BLaER1 (cell line): ENCODE results near the gene SMARCC1.
A peak's percentile ranks its signal among the peaks of the same experiment; 100 is the strongest.

Experiments
- H3K27ac ChIP-seq: shearing (Covaris generic); formaldehyde crosslinking; 2 replicates; pipeline ENCODE4 v1.8.1; 2022
- H3K27me3 ChIP-seq: shearing (Covaris generic); formaldehyde crosslinking; 2 replicates; pipeline ENCODE4 v1.8.1; 2022
- H3K36me3 ChIP-seq: shearing (Covaris generic); formaldehyde crosslinking; 2 replicates; pipeline ENCODE4 v1.8.1; 2022
- H3K4me1 ChIP-seq: shearing (Covaris generic); formaldehyde crosslinking; 2 replicates; pipeline ENCODE4 v1.8.1; 2022
- H3K4me2 ChIP-seq: shearing (Covaris generic); formaldehyde crosslinking; 2 replicates; pipeline ENCODE4 v1.8.1; 2022
- H3K4me3 ChIP-seq: shearing (Covaris generic); formaldehyde crosslinking; 2 replicates; pipeline ENCODE4 v1.8.1; 2022
- H3K9ac ChIP-seq: shearing (Covaris generic); formaldehyde crosslinking; 2 replicates; pipeline ENCODE4 v1.8.1; 2022
- H3K9me3 ChIP-seq: shearing (Covaris generic); formaldehyde crosslinking; 2 replicates; pipeline ENCODE4 v1.8.1; 2022
- H4K20me1 ChIP-seq: shearing (Covaris generic); formaldehyde crosslinking; 2 replicates; pipeline ENCODE4 v1.8.1; 2022
- Cebpa-rat ChIP-seq: shearing (Covaris generic); IDR thresholded peaks from 2 replicates; pipeline ENCODE4 v1.8.1; 2022

SMARCC1 gene

DNA sequence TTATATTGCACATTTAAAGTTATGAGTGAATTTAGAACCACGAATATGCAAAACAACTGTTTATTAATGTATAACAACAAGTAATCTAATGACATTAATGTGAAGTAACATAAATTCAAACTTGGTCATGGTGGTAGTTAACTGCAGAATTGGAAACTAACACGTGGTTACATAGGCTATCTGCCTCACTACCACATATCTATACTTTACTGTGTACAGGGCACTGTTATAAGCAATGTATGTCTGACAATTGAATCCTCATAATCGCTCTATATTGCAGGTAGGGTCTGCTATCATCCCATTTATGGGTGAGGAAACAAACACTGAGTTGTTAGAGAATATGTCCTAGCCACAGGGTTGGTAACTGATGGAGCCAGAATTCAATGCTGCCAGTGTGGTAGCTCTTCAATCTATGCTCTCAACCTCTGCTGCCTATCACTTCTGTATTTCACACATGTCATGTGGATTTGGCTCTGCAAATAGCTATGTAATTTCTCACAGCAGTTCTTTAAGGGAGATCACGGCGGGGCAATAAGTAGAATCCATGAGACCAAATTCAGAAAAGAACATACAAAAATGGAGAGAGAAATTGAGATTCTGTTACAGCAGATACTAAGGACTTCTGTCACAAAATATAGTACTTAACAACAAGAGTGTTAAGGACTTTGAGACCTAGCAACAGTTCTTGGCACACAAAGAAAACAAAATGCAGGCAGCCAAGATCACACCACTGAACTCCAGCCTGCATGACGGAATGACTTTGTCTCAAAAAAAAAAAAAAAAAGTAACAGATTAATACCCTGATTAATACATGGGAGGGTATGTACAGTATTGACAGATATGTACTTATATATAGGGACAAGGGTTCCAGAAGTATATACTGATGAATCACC, 103.0 kb downstream of the SMARCC1 start:
- no peak for TF ChIP-seq Cebpa-rat
- Histone ChIP-seq H3K4me1 (no peaks in the 10 kb centered on the region), H3K36me3 (peaks cover 96% of the 10 kb centered on the region), H3K4me2 (no peak overlapping the region), H3K9me3 (no peaks in the 10 kb centered on the region), H3K27ac (no peak overlapping the region), H4K20me1 (peaks cover 69% of the 10 kb centered on the region), H3K4me3 (no peak overlapping the region), H3K9ac (no peak overlapping the region), H3K27me3 (no peaks in the 10 kb centered on the region)

DNA sequence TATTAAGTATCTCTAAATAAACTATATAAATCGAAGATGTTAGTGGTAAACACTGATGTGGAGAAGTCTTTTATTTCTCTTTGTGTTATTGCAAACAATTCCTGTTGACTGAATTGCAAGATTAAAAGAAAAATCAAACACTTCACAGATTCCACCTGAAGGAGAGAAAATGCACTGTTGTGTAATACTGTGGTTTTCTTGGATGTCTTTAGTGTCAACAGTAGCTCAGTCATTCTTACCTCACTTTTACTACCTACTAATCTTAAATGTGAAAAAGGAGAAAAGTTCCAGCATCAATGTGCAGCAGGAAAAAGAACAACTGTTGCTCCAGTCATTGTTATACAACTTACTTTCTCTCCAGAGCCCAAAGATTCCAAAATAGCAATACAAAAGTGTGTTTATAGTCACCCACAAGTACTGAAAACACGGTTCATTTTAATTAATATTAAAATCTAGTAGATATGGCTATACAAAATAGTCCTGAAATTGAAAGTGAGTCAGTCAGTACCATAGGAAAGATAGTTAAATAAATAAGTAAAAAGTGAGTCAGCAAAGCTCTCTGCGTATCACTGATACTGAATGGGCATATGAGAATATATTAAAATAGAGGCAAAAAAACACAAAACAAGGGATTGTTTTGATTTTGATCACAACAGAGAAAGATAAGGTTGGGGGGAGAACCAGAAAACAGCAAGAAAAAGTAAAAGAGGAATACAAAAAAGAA, 112.5 kb downstream of the SMARCC1 start:
- no peak for TF ChIP-seq Cebpa-rat
- no peaks in the 10 kb centered on the region for H3K27me3 ChIP-seq
- no peak overlapping the region for H3K27ac ChIP-seq
- no peak overlapping the region for H3K9ac ChIP-seq
- peaks cover 80% of the 10 kb centered on the region for H3K36me3 ChIP-seq
- H3K9me3 ChIP-seq = peaks cover 4% of the 10 kb centered on the region; the same call in 1 of the 2 replicates
- no peak overlapping the region for H3K4me2 ChIP-seq
- peaks cover 53% of the 10 kb centered on the region for H4K20me1 ChIP-seq
- H3K4me3 ChIP-seq = no peak overlapping the region
- H3K4me1 ChIP-seq = peaks cover 50% of the 10 kb centered on the region

DNA sequence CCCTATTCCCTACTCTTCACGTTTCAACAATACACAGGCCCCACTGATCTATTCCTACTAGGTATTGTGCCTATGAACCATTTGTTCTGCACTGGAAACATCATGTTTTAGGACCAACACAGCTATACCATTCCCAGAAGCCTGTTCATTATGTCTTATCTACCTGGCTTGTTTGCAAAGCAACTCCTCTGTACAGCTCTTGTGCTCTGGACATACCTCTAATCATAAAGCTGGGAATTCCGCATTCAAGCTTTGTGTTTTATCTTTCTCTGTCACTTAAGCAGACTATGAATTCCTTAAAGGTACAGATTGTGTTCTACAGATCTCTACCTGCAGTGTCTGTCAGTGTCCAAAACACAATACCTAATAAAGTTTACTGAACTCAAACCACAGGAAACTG, 115.6 kb downstream of the SMARCC1 start:
- H3K36me3 ChIP-seq = peaks cover 89% of the 10 kb centered on the region
- TF ChIP-seq Cebpa-rat = no peak
- H3K9me3 ChIP-seq = no peaks in the 10 kb centered on the region

DNA sequence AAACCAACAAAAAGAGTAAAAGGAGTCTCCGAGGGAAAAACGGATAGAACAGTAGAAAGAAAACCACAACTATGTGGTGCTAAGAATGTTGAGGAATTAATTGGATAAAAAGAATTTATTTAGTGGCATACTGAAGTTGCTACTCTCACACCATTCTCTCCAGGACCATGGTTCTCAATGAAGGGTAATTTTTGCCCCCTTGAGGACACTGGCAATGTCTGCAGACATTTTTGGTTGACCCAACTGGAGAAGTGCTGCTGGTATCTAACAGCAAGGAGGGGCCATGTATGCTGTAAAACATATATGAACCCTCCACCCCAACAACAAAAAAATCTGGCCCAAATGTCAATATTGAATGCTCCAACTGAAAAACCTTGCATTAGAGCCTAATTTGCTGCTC, 117.2 kb downstream of the SMARCC1 start:
- Histone ChIP-seq H3K4me1 (peaks cover 22% of the 10 kb centered on the region), H3K9ac (no peak overlapping the region), H3K27me3 (no peaks in the 10 kb centered on the region), H3K27ac (no peak overlapping the region), H4K20me1 (peaks cover 22% of the 10 kb centered on the region), H3K4me2 (no peak overlapping the region), H3K9me3 (peaks cover 13% of the 10 kb centered on the region), H3K4me3 (no peak overlapping the region), H3K36me3 (peaks cover 93% of the 10 kb centered on the region)
- no peak for TF ChIP-seq Cebpa-rat

More for the DNA sequence above, 115.6 kb downstream of the SMARCC1 start:
- H3K9ac ChIP-seq = no peak overlapping the region
- H3K27me3 ChIP-seq = no peaks in the 10 kb centered on the region
- H3K4me2 ChIP-seq = no peak overlapping the region
- no peak overlapping the region for H3K27ac ChIP-seq
- H3K4me3 ChIP-seq = no peak overlapping the region
- peaks cover 31% of the 10 kb centered on the region for H4K20me1 ChIP-seq
- H3K4me1 ChIP-seq = peaks cover 38% of the 10 kb centered on the region

DNA sequence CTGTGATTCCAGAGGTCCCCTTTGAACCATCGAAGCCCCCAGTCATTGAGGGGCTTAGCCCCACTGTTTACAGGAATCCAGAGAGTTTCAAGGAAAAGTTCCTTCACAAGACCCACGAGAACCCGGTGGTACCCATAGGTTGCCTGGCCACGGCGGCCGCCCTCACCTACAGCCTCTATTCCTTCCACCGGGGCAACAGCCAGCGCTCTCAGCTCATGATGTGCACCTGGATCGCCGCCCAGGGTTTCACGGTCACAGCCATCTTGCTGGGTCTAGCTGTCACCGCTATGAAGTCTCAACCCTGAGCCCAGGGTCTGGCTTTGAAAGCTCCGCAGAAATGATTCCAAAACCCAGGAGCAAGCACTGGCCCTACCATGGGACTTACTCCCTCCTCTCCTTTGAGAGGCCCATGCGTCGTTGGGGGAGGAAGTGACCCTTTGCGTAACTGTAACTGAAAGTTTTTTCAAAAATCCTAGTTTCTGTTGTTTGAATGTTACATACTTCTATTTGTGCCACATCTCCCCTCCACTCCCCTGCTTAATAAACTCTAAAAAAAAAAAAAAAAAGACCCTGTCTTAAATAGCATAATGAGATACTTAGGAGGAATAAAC, 118.0 kb downstream of the SMARCC1 start:
- Histone ChIP-seq H3K9me3 (peaks cover 21% of the 10 kb centered on the region), H3K36me3 (peaks cover 93% of the 10 kb centered on the region), H3K4me1 (peaks cover 19% of the 10 kb centered on the region), H3K27ac (peak overlapping the region; percentile 39), H3K9ac (no peak overlapping the region), H3K27me3 (no peaks in the 10 kb centered on the region), H3K4me2 (peak overlapping the region; percentile 25), H3K4me3 (no peak overlapping the region), H4K20me1 (peaks cover 15% of the 10 kb centered on the region; the same call in 1 of the 2 replicates)
- TF ChIP-seq Cebpa-rat = no peak

DNA sequence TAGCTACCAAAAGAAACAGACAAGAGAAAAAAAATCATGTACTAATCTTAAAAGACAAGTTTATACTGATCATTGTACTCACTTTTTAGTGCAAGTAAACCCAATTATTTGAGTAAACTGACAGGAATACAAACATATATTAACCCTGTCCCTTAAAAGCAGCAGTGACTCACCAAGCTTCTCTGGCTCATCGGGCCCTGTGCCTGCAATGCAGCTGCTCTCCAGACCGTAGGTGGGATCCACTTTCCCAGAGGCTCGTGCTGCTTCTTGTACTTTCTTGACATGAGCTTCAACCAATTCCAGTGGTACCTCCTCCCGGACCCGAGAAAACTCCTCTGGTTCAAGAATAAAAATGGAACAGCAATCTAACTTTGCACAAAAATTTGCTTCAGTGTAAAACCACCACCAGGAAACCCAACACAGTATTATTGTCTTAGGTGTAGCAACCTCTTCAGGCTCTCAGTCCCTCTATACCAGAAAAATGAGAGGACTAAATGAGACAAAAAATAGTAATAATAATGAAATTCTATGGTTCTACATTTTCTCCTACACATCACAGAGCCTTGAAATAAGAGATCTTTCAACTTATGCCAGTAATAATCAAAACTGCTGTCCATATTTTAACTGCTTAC, 120.5 kb downstream of the SMARCC1 start:
- no peak overlapping the region for H3K27ac ChIP-seq
- TF ChIP-seq Cebpa-rat = no peak
- H4K20me1 ChIP-seq = peaks cover 30% of the 10 kb centered on the region
- H3K9me3 ChIP-seq = peaks cover 36% of the 10 kb centered on the region
- H3K4me2 ChIP-seq = no peak overlapping the region
- no peak overlapping the region for H3K4me3 ChIP-seq
- H3K27me3 ChIP-seq = no peaks in the 10 kb centered on the region
- peaks cover 19% of the 10 kb centered on the region for H3K4me1 ChIP-seq
- H3K36me3 ChIP-seq = peaks cover 95% of the 10 kb centered on the region
- H3K9ac ChIP-seq = no peak overlapping the region

DNA sequence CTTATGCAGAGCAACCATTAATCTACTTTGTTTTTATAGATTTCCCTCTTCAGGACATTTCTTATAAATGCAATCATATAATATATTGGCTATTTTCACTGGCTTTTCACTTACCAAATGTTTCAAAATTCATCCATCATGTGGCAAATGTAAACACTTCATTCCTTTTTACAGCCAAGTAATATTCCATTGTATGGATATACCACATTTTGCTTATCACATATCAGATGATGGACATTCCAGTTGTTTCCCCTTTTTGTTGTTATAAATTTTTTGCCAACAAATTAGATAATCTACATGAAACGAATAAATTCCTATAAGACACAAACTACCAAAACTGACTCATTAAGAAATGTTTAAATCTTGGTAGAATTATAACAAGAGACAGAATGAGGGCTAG, 123.2 kb downstream of the SMARCC1 start:
- Histone ChIP-seq H3K4me1 (peaks cover 3% of the 10 kb centered on the region), H3K36me3 (peaks cover 96% of the 10 kb centered on the region), H3K9ac (no peak overlapping the region), H3K4me2 (no peak overlapping the region), H3K27me3 (no peaks in the 10 kb centered on the region), H4K20me1 (peaks cover 55% of the 10 kb centered on the region), H3K27ac (no peak overlapping the region), H3K9me3 (peaks cover 36% of the 10 kb centered on the region), H3K4me3 (no peak overlapping the region)
- TF ChIP-seq Cebpa-rat = no peak

DNA sequence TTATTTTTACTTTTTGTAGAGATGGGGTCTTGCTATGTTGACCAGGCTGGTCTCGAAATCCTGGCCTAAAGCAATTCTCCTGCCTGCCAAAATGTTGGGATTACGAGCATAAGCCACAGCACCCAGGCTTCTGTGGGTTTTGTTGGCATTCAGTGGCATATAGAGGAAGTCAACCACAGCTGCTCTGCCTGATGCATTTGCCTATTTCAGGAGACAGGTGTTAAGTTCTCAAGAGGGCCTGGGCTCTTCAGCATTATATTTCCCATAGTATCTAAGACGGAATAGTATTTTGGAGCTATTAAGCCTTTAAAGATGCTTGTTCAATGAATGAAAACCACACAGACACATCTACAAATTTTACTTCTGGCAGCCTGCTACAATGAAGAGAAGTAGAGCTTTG, 129.6 kb downstream of the SMARCC1 start:
- no peak for TF ChIP-seq Cebpa-rat
- H3K4me2 ChIP-seq = no peak overlapping the region
- H3K27me3 ChIP-seq = no peaks in the 10 kb centered on the region
- no peak overlapping the region for H3K4me3 ChIP-seq
- no peak overlapping the region for H3K27ac ChIP-seq
- peaks cover 88% of the 10 kb centered on the region for H4K20me1 ChIP-seq
- H3K36me3 ChIP-seq = peaks cover 100% of the 10 kb centered on the region
- no peak overlapping the region for H3K9ac ChIP-seq
- H3K9me3 ChIP-seq = no peaks in the 10 kb centered on the region
- H3K4me1 ChIP-seq = no peaks in the 10 kb centered on the region

DNA sequence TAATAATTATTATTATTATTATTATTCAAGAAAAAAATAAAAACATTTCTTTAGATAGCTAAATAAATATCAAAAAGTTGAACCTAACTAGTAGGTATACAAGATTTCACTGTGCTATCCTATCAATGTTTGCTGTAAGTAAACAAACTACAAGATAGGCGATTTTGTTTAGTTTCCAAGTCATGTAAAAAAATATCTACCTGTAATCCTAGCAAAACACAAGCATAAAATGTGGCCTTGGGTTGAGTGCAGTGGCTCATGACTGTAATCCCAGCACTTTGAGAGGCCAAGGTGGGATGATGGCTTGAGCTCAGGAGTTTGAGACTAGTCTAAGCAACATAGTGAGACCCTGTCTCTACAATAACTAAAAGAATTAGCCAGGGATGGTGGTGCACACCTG, 131.4 kb downstream of the SMARCC1 start:
- peaks cover 100% of the 10 kb centered on the region for H3K36me3 ChIP-seq
- no peak for TF ChIP-seq Cebpa-rat

More for the DNA sequence above, 131.4 kb downstream of the SMARCC1 start:
- H3K4me1 ChIP-seq = no peaks in the 10 kb centered on the region
- no peak overlapping the region for H3K9ac ChIP-seq
- no peaks in the 10 kb centered on the region for H3K9me3 ChIP-seq
- no peak overlapping the region for H3K4me2 ChIP-seq
- H3K27me3 ChIP-seq = no peaks in the 10 kb centered on the region
- no peak overlapping the region for H3K27ac ChIP-seq
- peaks cover 88% of the 10 kb centered on the region for H4K20me1 ChIP-seq
- no peak overlapping the region for H3K4me3 ChIP-seq
